Hepatocyte (in vitro differentiated cells): ENCODE measurements around the gene RBM19. TPM values are rescaled to one million over a fixed set of nuclear protein-coding genes. Genes with fewer than 3 reads are reported as not detected.

Experiments
- DNase-seq: peaks from one replicate; pipeline ENCODE4 v3.0.0-alpha.2; 2016; ENCODE audit warnings: low spot score
- H2AFZ ChIP-seq: fragments of 200-600 bp; sonication (generic); 2 replicates; pipeline ENCODE4 v1.6.0; 2016; ENCODE audit warnings: antibody characterized with exemption, mild to moderate bottlenecking
- H3K27ac ChIP-seq: fragments of 200-600 bp; sonication (generic); 2 replicates; pipeline ENCODE4 v1.5.1; 2016; ENCODE audit warnings: mild to moderate bottlenecking
- H3K27me3 ChIP-seq: fragments of 200-600 bp; sonication (generic); 2 replicates; pipeline ENCODE4 v1.6.1; 2016
- H3K36me3 ChIP-seq: fragments of 200-600 bp; sonication (generic); replicated peaks from 2 replicates; pipeline ENCODE4 v1.5.1; 2016; ENCODE audit warnings: low read depth; ENCODE audit not compliant: insufficient read depth
- H3K4me1 ChIP-seq: fragments of 200-600 bp; sonication (generic); 2 replicates; pipeline ENCODE4 v1.5.1; 2016; ENCODE audit warnings: mild to moderate bottlenecking, moderate library complexity; ENCODE audit not compliant: insufficient read depth
- H3K4me2 ChIP-seq: fragments of 200-600 bp; sonication (generic); 2 replicates; pipeline ENCODE4 v1.6.0; 2016
- H3K4me3 ChIP-seq: fragments of 200-600 bp; sonication (generic); 2 replicates; pipeline ENCODE4 v1.5.1; 2016; ENCODE audit warnings: mild to moderate bottlenecking
- H3K79me2 ChIP-seq: fragments of 200-600 bp; sonication (generic); 2 replicates; pipeline ENCODE4 v1.6.0; 2017; ENCODE audit warnings: mild to moderate bottlenecking
- H3K9me2 ChIP-seq: fragments of 200-600 bp; sonication (generic); replicated peaks from 2 replicates; pipeline ENCODE4 v1.6.0; 2017; ENCODE audit warnings: mild to moderate bottlenecking; ENCODE audit not compliant: insufficient read depth
- H3K9me3 ChIP-seq: fragments of 200-600 bp; sonication (generic); 2 replicates; pipeline ENCODE4 v1.5.1; 2016; ENCODE audit warnings: low read depth, mild to moderate bottlenecking
- H4K20me1 ChIP-seq: fragments of 200-600 bp; sonication (generic); 2 replicates; pipeline ENCODE4 v1.6.0; 2016; ENCODE audit warnings: mild to moderate bottlenecking; ENCODE audit not compliant: insufficient read depth, poor library complexity, severe bottlenecking
- CTCF ChIP-seq: fragments of 200-600 bp; sonication (generic); IDR thresholded peaks from 2 replicates; pipeline ENCODE4 v1.5.1; 2016; ENCODE audit warnings: antibody characterized with exemption, mild to moderate bottlenecking; ENCODE audit not compliant: poor library complexity
- EZH2 ChIP-seq: fragments of 200-600 bp; sonication (generic); IDR thresholded peaks from 2 replicates; pipeline ENCODE4 v1.6.1; 2016; ENCODE audit warnings: antibody characterized with exemption, mild to moderate bottlenecking, borderline replicate concordance
- EZH2phosphoT487 ChIP-seq: fragments of 200-600 bp; sonication (generic); IDR thresholded peaks from one replicate; pipeline ENCODE4 v1.6.1; 2018; ENCODE audit warnings: antibody characterized with exemption, mild to moderate bottlenecking, low read depth, moderate library complexity; ENCODE audit not compliant: unreplicated experiment, severe bottlenecking
- WGBS: methylation state at CpG from one replicate; pipeline ENCODE4 v1.1.6; 2016; ENCODE audit warnings: low lambda C conversion rate; ENCODE audit errors: missing lambda C conversion rate; 5-methylcytosine and 5-hydroxymethylcytosine counted together
- polyA plus RNA-seq: library from polyadenylated mRNA; unstranded; fragments of >200 nt; fragmentation: Nextera tagmentation; extraction: Ambion mirVana; gene quantifications from 2 replicates; pipeline ENCODE4 v1.2.1, GENCODE V29; 2016
- total RNA-seq: library from RNA; depleted of rRNA; stranded (reverse); fragments of >200 nt; gene quantifications from 2 replicates; pipeline ENCODE4 v1.2.3, GENCODE V29; 2014

The RBM19 gene
- total and polyA plus RNA-seq, 2 experiments from 2014 or later, result 14.5 to 16.8 TPM

GRCh38 chr12:113892556-113892955 lies 73.6 kb downstream of the RBM19 start:
- TF ChIP-seq EZH2 (no peak), CTCF (no peak), EZH2phosphoT487 (no peak)
- Histone ChIP-seq H2AFZ (no peak overlapping the region), H3K4me2 (no peak overlapping the region), H3K27me3 (no peaks in the 10 kb centered on the region), H3K79me2 (no peaks in the 10 kb centered on the region), H4K20me1 (no peaks in the 10 kb centered on the region), H3K9me3 (no peaks in the 10 kb centered on the region), H3K27ac (no peak overlapping the region), H3K9me2 (no peaks in the 10 kb centered on the region), H3K4me3 (no peak overlapping the region), H3K36me3 (no peaks in the 10 kb centered on the region), H3K4me1 (no peaks in the 10 kb centered on the region)
- DNase-seq, result no peak
- 93% methylated on average over 6 of the region's 6 CpGs for WGBS

GRCh38 chr12:113891739-113892520 lies 74.2 kb downstream of the RBM19 start:
- no peak for DNase-seq
- no peaks in the 10 kb centered on the region for H3K4me1 ChIP-seq
- no peaks in the 10 kb centered on the region for H3K79me2 ChIP-seq
- no peaks in the 10 kb centered on the region for H4K20me1 ChIP-seq
- H3K4me3 ChIP-seq, result no peak overlapping the region
- H3K27me3 ChIP-seq, result no peaks in the 10 kb centered on the region
- H3K36me3 ChIP-seq, result no peaks in the 10 kb centered on the region
- H3K9me3 ChIP-seq, result no peaks in the 10 kb centered on the region
- H3K4me2 ChIP-seq, result no peak overlapping the region
- no peaks in the 10 kb centered on the region for H3K9me2 ChIP-seq
- 85% methylated on average over 15 of the region's 15 CpGs for WGBS
- no peak for TF ChIP-seq EZH2
- TF ChIP-seq EZH2phosphoT487, result no peak
- TF ChIP-seq CTCF, result no peak
- H2AFZ ChIP-seq, result no peak overlapping the region
- no peak overlapping the region for H3K27ac ChIP-seq

GRCh38 chr12:113891167-113891692 lies 74.9 kb downstream of the RBM19 start:
- DNase-seq, result no peak
- H4K20me1 ChIP-seq, result no peaks in the 10 kb centered on the region
- TF ChIP-seq EZH2phosphoT487, result no peak
- no peak for TF ChIP-seq CTCF
- TF ChIP-seq EZH2, result no peak
- H2AFZ ChIP-seq, result no peak overlapping the region
- no peak overlapping the region for H3K27ac ChIP-seq
- no peaks in the 10 kb centered on the region for H3K79me2 ChIP-seq
- no peaks in the 10 kb centered on the region for H3K27me3 ChIP-seq
- no peaks in the 10 kb centered on the region for H3K4me1 ChIP-seq
- H3K9me3 ChIP-seq, result no peaks in the 10 kb centered on the region
- no peak overlapping the region for H3K4me2 ChIP-seq
- no peak overlapping the region for H3K4me3 ChIP-seq
- H3K9me2 ChIP-seq, result no peaks in the 10 kb centered on the region
- no peaks in the 10 kb centered on the region for H3K36me3 ChIP-seq
- 94% methylated on average over 4 of the region's 4 CpGs for WGBS
